HG03108 (cell line): ENCODE data around the gene GNG2.

Experiments
- ATAC-seq: cut with Tn5 transposase; IDR thresholded peaks from one replicate; pipeline ENCODE4 v1.9.1; 2021; ENCODE audit warnings: moderate library complexity; ENCODE audit not compliant: unreplicated experiment

The GNG2 gene

DNA sequence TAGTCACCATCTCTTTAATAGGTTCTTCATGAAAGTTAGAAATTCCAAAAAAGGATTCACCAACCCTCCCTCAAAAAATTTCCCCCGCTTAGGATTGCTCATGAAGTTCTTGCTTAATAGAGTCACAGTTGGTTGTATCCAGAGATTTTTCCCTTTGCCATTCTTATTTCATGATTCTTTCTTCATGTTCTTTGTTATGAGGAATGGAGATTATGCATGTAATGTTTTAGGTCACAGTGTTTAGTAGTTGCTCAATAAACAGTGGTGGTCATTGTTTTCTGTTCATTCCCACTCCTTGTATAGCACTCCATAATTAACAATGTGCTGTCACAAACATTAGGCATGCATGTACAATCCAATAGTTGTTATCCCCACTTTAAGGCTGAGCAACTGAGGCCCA lies 77.7 kb downstream of the GNG2 start:
- no peak for ATAC-seq

DNA sequence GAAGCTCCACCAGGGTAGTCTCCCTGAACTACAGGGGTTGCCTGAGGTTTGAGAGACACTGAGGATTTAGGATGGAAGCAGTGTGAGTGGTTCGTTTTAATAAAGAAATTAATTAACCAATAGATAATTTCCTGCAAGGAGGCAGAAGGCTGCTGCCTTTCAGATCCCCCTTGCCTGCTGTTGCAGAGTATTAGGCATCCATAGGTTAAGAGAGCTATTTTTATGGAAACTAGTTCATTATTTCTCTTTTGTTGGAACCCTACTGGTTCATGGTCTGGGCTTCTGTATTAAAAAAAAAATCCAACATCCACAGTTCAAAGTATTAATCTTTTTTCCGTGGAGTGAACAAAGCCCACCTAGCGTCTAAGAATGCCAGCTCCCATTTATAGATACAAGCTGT lies 78.4 kb downstream of the GNG2 start:
- no peak for ATAC-seq

DNA sequence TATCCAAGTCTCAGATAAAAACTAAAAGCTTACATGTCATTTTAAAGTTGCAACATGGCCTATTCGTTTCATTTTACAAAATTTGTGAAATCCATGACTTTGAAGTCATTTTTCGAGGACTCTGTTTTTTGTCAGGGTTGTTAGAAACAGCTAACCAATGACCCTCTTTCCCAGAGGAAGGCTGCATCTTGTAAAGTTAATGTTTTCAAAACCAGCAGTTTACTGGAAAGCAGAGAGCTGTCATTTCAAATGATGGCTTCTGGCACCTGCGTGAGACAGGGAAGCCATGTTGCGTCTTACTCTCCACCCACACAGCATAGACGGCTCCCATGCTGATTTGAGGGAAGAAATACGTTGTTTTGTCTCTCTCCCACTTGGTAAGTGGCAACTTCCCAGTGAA lies 78.8 kb downstream of the GNG2 start:
- no peak for ATAC-seq

DNA sequence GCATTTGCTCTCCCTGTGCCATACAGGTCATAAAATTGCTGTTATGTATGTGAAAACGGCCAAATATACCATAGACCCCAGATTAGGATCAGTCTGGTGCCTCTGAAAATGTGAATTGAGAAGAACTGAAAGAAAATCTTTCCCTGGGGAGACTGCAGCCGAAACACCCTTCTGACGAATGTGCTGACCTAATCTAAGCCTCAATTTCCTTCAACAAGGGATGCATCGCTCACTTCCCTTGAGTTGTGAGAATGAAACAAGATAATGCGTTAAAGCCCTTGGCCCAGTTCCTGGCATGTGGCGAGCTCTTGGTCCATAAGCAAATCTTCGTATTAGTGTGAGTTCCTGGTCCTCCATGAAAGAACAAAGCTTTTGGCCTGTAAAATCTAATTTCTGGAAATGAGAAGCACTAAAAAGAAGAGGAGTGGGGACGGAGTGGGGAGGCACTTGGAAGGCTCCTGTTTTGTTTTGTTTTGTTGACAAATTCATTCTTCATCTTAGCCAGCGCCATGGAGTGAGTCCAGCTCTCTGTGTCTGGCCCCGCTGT lies 79.4 kb downstream of the GNG2 start:
- no peak for ATAC-seq

DNA sequence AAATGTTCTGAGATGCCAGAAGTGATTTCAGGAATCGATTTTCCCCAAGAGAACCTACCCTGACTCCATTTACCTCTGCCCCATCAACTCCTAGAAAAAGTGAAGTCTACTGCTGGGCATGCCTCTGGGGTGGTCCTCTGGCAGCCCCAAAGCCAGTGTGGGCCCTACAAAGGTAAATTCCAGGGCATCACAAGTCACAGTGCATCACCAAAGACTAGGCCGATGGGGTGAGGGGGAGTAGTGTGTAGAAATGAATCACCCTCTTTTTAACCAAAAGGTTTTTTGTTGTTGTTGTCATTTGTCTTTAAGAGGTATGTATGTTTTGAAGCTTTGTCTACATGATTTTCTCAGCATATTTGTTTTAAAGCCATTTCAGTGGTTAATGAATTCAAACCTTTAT lies 82.6 kb downstream of the GNG2 start:
- ATAC-seq = no peak

DNA sequence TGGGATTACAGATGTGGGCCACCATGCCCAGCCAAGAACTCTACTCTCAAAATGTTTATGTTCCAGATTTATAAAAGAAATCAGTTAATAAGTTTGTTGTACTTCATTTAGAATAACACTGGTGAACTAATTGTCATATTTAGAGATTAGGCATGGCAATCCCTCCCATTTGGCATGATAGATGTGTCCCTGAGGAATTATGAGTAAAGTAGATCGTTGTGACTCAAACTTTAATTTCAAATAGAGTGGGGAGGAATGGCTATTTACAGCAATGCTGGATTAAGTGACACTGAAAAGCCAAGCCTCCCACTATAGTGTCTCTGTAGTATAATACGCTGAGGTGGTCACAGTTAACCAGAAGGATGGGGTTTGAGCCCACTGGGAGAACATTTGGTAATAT lies 89.6 kb downstream of the GNG2 start:
- no peak for ATAC-seq

DNA sequence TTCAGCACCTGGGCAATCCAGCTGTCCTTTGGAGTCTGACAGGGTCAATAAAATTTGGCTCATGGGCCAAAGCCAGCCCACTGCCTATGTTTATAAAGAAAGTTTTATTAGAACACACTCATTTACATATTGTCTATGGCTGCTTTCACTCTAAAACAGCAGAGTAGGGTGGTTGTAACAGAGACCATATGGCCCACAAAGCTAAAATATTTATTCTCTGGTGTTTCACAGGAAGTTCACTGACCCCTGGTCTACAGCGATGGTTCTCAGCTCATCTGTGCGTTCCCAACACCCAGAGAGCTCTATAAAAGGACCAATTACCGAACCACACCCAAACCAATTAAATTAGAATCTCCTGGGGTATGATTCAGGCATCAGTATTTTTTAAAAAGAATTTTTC lies 91.2 kb downstream of the GNG2 start:
- ATAC-seq = no peak

DNA sequence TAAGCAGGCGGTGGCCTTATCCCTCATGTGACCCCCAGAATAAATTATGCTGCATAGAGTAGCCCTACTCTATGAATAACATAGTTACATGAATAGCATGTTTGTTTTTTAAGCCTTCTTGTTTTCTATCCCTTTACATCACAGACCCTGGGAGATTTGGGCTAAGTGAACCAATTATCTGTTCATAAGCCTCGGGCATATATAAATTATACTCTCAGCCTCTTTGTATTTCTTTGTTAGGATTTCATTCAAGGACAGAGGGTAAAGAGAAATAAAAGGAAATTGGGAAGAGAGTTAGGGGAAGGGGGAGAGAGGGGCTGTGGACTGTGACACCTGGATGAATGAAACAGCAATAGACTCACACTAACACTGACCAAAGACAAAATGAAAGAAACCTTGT lies 93.6 kb downstream of the GNG2 start:
- no peak for ATAC-seq

DNA sequence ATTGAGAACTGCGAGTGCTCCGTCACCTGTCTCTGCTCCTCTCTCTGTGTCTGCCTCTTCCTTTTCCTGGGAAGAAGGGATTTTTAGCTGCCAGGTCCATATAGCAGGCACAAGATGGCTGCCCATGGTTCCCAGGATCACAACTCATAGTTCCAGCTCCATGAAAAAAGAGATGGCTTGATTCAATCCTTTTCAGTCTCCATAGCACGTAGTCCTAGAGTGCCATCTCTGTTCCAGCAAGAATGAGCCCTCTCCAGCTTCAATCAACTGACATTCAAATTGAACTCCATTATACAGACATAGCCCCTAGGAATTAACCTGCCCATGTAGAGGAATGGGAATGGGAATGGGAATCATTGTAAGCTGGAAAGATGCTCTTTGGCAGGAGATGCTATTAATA lies 94.2 kb downstream of the GNG2 start:
- no peak for ATAC-seq

DNA sequence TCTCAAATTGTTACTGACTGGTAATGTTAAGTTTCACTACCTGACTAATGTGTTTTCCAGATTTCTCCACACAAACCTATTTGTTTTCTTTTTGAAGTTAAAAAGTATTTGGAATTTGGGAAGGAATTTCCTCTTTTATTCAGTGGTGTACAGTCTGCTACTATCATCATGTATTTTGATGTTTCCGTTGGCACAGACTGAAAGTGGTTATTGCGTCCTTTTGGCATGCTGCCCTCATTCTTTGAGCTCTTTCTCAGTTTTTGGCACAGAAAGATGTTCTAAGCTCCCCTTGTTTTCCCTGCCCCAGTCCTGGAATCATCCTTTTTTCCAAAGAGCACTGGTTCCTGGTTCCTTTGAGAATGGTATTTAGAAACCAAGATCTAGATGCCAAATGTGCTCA lies 97.5 kb downstream of the GNG2 start:
- ATAC-seq = no peak

DNA sequence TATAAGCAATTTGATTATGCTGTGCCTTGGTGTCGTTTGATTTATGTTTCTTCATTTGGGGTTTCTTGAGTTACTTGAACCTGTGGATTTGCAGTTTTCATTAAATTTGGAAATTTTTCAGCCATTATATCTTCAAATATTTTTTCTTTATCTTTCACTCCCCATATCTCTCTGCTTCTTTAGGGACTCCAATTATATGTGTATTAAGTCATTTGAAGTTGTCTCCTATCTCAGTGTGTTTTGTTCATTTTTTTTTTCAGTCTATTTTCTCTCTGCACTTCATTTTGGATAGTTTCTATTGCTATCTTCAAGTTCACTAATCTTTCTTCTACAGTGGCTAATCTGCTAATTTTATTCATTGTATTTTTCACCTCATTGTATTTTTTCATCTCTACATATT lies 99.5 kb downstream of the GNG2 start:
- ATAC-seq = no peak

DNA sequence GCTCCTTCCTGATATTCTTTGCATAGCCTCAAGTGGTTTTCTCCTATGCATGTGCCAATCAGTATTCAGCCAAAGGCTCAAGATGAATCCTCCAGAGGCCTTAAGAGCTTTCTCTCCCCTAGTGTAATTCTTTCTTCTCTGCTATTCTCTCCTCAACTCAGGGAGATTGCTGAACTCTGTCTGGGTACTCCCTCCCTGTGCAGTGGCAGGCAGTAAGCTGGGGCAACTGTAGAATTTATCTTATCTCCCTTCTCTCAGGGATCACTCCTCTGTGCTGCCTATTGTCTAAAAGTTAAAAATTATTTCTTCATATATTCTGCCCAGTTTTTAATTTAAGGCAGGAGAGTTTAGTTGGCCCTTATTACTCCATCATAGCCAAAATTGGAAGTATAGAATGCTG lies 100.5 kb downstream of the GNG2 start:
- no peak for ATAC-seq

DNA sequence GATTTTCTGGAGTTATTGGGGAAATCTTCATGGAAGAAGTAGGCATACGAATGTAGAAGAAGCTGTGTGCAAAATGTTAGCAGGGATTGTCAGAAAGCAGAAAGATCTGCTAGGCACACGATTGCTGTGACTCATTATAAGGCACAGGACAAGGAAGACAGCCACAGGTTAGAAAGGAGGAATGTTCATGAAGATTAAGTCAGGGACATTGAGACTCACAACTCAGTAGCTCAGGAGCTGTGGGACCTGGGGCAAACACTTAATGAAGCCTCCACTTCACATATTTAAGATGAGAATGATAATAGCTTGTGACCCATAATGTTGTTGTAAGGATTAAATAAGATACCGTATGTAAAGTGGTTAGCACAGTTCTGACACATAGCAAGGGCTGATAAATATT lies 102.3 kb downstream of the GNG2 start:
- ATAC-seq = no peak

DNA sequence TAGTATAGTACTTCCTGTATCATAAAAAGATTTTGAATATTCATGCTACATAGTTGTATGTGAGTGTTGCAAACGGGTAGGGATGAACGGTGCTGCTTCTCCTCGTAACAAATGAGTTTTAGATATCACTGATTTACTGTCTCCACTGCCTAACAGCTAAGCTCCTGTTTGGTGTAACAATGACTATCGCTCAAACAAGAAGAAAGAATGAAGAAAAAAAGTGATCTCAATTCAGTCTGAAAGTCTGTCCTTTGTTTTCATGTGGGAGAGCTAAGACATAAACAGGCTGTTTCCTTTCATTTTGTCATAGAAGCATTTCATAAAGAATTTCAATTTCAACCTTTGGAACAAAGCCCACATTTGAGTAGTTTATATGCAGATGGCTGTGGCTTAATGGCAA lies 102.9 kb downstream of the GNG2 start:
- ATAC-seq = no peak

DNA sequence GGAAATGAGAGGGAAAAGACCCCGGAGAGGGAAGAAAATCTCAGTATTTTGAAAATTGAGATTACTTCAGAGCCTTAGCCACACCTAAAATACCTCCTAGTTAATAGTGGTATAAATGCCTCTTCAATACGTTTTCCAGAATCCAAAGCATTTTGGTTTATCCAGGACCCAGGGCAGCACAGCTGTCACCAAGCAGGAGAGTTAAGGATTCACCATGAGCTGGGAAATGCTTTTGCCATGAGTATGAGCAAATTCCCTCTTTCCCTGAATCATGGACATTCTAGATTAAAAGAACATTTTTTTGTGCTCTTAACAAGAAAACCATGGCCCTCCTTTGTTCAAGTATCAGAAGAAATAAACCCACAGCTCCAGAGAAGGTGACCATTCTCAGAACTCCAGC lies 107.1 kb downstream of the GNG2 start:
- no peak for ATAC-seq

DNA sequence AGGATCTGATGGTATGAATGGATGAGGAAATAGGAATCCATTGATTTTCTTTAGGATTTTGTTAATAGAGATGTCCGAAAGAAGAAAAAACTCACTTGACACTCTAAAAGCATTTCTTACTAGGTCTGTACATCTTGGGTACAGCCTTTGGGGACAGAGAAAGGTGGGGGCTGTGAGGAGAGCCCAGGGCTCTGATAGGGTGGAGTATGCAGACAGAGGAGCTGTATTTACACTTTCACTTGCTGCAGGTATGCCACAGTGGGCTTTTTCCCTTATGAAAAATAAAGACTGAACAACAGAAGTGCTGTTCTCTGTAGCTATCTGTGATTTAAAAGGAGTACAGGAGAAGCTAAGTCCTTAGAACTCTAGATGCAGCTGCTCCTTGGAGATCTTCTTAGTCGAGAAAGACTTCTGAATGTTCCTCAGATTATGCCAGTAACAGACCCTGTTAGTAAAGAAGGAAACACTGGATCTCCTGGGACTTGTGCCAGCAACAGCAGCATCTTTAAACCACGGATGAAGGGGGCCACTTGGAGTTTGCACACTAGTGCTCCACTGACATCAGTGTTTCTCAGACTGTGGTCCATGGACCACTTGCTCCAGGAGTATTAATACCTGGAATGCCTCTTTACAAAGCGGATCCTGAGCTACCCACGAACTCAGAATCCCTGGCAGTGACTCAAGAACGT lies 109.6 kb downstream of the GNG2 start:
- no peak for ATAC-seq

DNA sequence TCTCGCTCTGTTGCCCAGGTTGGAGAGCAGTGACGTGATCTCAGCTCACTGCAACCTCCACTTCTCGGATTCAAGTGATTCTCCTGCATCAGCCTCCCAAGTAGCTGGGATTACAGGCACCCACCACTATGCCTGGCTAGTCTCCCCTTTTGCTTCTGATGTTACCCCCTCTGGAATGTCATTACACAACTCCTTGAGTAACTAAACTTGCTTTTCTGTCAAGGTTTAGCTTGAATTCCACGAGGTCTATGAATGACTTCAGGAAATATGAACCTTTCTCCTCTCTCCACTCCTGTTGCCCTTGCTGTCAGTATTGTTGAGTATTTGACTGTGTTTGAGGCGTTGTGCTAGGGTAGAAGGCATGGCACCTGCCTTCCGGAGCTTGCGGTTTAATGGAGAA lies 112.2 kb downstream of the GNG2 start:
- no peak for ATAC-seq

DNA sequence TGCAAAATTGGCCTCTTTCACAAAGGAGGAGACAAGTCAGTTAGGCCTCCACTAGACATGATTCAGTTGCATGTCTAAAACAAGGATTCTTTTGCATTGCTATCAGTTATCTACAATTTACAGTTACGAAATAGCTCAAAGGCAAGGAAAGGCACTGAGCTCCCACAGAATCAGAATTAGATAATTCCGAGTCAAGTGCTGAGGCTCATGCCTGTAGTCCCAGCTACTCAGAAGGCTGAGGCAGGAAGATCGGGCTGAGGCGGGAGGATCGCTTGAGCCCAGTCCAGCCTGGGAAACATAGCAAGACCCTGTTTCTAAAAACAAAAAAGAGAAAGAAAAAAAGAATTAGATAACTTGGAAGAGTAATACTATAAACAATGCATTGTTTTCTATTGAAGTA lies 116.7 kb downstream of the GNG2 start:
- no peak for ATAC-seq

DNA sequence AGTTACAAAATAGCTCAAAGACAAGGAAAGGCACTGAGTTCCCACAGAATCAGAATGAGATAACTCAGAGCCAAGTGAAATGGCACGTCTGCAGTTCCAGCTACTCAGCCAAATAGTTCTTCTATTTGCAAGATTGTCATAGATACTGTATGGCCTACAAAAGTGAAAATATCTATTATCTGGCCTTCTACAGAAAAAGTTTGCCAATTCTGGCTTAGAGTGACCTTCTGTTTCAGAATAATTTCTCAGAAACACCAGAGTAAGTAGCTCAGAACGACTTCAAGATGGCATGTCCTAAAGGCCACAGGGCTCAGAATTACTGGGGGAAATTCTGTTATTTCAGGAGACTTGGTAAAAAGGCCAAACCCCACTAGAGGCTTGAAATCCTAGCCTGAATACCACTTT lies 118.3 kb downstream of the GNG2 start:
- ATAC-seq = no peak

DNA sequence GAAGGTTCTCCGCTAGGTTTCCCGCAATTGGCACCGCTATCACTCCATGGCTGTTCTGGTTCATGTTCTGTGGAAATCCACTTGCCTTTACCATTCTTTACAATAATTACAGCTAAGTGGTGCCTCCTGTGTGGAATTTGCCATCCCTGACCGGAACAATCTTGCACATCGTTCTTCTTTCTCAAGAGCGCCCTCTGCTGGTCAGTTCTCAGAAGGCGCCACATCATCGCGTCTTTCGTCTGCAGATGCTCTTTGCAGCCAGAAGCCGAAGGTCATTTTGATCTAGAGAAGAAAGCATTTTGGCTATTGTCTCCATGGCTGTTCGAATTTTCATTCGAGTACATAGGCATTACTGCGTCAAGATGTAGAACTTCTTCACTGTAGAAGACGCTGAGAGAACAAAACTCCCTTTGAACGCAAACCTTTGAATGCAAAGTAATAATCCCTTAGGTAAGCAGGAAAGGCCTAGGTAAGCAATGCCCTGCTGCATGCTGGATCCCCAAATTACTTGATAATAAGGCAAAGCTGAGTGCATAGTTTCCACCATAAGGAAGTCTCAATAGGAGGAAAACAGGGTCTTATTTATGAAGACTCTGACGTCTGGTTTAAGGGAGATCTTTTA lies 118.8 kb downstream of the GNG2 start:
- ATAC-seq = peak; percentile 62

DNA sequence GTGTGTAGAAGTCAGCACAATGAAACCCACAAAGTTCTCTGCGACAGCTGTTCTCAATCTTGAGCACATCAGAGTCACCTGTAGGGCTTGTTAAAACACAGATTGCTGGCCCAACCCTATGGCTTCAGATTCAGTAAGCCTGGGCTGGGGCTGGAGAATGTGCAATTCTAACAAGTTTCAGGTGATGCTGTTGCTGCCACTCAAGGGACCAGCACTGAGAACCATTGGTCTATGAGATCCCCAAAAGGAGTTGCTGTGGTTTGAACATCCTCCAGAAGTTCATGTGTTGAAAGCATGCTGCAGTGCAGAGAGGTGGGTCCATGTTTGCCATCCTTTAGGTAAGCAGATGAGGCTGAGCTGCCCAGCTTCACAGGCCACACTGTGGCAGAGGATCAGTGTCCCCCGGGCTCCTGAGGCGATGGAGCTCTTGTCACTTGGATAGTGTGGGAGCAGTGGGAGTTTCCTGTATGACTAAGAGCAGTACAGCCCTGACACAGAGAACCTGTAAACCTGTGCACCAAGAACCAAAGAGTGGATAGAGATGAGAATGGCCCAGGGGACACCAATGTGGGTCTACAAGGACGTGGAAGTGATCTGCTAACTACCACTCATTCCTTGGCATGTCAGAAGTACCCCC lies 120.9 kb downstream of the GNG2 start:
- no peak for ATAC-seq

DNA sequence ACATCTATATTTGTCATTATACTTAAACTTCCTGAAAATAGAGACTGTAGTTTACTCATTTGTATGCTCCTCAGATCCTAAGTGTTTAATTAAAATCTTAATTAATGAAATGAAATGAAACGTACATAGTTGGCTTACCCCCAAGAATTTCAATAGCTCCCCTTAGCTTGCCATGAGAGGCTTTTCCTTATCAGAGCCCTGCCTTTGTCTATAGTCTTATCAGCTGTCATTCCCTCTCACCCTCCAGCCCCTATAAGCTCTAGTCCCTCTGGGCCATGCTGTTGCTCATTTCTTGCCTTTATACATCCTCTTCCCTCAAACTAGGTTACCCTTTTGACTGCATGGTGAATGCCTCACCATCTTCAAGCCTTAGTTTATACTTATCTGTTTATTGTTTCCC lies 127.8 kb downstream of the GNG2 start:
- ATAC-seq = no peak
